PC-3 (cell line): ENCODE results near the gene CCR4.
"Not testable (repeated sequence)": the region's sequence is repeated elsewhere in the genome, so short reads cannot be mapped to it uniquely, and the experiment has no call there.

ENCODE experiments used
- EZH2 ChIP-seq: fragments of 300-600 bp; sonication (generic); IDR thresholded peaks from one replicate; pipeline ENCODE4 v1.6.1; 2017; ENCODE audit warnings: antibody characterized with exemption, mild to moderate bottlenecking, low read length; ENCODE audit not compliant: unreplicated experiment
- TF ChIP-seq, protein P1 (sequence below): fragments of 300-600 bp; sonication (generic); conservative IDR thresholded peaks from 2 replicates; pipeline ENCODE4 v1.5.1; 2017; ENCODE audit warnings: antibody characterized with exemption, low read depth, mild to moderate bottlenecking, low read length

DNA sequence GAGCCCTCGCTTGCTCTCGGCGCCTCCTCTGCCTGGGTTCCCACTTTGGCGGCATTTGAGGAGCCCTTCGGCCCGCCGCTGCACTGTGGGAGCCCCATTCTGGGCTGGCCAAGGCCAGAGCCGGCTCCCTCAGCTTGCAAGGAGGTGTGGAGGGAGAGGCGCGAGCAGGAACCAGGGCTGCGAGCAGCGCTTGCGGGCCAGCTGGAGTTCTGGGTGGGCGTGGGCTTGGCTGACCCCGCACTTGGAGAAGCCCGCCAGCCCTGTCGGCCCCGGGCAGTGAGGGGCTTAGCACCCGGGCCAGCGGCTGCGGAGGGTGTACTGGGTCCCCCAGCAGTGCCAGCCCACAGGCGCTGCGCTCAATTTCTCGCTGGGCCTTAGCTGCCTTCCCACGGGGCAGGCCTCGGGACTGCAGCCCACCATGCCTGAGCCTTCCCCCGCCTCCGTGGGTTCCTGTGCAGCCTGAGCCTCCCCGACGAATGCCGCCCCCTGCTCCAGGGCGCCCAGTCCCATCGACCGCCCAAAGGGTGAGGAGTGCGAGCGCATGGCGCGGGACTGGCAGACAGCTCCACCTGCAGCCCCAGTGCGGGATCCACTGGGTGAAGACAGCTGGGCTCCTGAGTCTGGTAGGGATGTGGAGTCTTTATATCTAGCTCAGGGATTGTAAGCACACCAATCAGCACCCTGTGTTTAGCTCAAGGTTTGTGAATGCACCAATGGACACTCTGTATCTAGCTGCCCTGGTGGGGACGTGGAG, 11.7 kb upstream of the CCR4 start:
- TF ChIP-seq, protein P1, sequence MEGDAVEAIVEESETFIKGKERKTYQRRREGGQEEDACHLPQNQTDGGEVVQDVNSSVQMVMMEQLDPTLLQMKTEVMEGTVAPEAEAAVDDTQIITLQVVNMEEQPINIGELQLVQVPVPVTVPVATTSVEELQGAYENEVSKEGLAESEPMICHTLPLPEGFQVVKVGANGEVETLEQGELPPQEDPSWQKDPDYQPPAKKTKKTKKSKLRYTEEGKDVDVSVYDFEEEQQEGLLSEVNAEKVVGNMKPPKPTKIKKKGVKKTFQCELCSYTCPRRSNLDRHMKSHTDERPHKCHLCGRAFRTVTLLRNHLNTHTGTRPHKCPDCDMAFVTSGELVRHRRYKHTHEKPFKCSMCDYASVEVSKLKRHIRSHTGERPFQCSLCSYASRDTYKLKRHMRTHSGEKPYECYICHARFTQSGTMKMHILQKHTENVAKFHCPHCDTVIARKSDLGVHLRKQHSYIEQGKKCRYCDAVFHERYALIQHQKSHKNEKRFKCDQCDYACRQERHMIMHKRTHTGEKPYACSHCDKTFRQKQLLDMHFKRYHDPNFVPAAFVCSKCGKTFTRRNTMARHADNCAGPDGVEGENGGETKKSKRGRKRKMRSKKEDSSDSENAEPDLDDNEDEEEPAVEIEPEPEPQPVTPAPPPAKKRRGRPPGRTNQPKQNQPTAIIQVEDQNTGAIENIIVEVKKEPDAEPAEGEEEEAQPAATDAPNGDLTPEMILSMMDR = not testable (repeated sequence)
- not testable (repeated sequence) for TF ChIP-seq EZH2
